NCI-H1930 (cell line): Measurements from ENCODE around the gene SMG6.

Experiments
- DNase-seq, 2 experiments: peaks; one replicate each; lab custom pipeline; 2025; lab: John Stamatoyannopoulos, UW

SMG6 gene

GRCh38 chr17:2049333-2050299 lies 254.0 kb downstream of the SMG6 start:
- DNase-seq = peak; percentile 81 to 88

DNA sequence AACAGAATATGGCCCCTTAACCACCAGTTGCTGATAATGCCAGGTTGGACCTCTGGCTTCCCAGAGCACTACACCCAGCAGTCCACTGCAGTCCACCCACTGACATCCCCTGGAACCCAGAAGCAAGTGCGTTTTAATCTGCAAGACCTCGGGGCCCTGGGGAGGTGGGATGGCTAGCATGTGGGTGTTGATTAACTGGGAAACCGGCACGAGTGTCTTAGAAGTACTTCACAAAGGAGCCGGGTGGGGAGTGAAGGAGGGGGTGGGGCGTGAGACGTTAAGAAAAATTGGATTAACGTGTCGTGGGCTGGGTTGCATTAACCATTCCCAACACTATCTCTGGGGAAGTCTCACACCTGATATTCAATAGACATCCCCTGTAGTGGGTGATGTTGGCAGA lies 254.8 kb downstream of the SMG6 start:
- DNase-seq = no peak

GRCh38 chr17:2047590-2047989 lies 256.0 kb downstream of the SMG6 start:
- no peak for DNase-seq

DNA sequence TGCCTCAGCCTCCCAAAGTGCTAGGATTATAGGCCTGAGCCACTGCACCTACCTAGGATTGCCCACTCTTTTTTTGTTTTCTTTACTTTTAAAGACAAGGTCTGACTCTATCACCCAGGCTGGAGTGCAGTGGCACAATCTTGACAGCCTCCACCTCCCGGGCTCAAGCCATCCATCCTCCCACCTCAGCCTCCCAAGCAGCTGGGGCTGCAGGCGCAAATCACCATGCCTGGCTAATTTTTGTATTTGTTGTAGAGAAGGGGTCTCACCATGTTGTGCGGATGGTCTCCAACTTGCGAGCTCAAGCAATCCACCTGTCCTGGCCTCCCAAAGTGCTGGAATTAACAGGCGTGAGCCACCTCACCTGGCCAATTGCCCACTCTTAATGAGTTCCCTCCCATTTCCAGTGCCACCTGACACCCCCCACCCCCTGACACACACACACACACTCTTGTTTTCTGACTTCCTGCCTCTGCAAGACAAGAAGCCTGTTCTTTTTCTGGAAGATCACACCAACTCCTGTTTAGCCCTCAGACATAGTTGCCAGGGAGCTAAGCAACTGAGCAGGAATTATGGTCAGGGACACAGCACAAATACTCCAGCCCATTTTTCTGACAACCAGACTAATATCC lies 259.2 kb downstream of the SMG6 start:
- DNase-seq = no peak

- DNase-seq = no peak
These were observed 259.8 kb downstream of the SMG6 start for GRCh38 chr17:2043785-2044184.

GRCh38 chr17:2042933-2043332 lies 260.7 kb downstream of the SMG6 start:
- no peak for DNase-seq

DNA sequence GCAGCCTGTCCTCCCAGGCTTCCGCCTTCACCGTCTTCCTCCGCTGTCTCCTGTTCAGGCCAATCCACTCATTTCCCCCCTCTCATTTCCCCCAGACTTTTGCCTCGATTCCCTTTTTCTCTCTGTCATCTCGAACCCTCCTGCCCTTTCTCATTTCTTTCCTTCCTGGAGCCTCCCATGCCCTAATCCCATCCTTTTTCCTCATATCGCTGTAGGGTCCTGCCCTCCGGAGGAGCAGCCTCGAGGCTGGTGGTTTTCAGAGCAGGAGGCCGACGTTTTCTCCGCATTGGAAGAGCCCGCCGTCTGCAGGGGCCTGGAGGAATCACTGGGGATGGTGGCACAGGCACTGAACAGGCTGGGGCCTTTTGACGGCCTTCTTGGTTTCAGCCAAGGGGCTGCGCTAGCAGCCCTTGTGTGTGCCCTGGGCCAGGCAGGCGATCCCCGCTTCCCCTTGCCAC lies 261.2 kb downstream of the SMG6 start:
- DNase-seq = peak; percentile 31 to 54

- DNase-seq = peak; percentile 92 to 98
These were observed 261.8 kb downstream of the SMG6 start, which contains the start of gene OVCA2 for GRCh38 chr17:2041561-2042389. OVCA2 (plus strand) TSS chr17:2042022; CDS start chr17:2042048, 26 bp downstream.

DNA sequence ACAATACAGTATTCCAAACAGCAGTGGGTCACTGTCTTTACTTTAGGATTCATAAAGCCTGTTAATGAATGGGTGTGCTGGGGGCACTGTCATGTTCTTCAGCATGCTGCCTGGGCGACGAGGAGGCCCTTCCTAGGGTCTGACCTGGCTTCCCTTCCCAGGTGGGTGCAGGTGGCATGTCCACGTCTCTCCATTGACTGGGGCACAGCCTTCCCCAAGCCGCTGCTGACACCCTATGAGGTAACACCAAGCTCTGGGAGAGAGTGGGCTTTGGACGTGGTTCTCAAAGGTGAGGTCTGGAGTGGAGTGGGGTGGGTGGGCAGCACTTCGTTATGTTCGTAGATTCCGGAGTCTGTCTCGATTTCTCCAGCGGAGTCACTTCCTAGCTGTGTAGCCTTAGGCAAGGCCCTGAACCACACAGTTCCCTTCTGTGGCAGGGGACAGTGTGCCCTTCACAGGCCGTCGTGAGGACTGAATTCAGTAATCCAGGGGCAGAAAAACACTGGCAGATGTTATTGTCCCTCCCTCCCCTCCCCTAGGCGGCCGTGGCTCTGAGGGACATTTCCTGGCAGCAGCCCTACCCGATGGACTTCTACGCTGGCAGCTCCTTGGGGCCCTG lies 262.5 kb downstream of the SMG6 start:
- DNase-seq = no peak

DNA sequence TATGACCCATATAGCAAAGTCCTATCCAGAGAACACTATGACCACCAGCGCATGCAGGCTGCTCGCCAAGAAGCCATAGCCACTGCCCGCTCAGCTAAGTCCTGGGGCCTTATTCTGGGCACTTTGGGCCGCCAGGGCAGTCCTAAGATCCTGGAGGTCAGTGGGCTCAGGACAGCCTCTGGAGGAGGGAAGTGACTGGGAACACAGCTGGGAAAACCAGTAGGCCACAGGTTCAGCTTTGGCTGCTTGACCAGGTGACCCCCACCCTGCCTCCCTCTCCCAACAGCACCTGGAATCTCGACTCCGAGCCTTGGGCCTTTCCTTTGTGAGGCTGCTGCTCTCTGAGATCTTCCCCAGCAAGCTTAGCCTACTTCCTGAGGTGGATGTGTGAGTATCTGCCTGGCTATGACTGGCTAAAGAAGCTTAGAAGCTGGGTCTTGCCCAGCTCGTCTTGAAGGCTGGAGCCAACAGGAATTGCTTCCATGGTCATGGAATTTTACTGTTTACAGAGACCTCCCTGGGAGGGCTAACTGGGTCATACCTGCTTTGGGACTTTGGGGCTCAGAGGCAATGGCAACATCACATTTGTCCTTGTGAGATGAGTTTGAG lies 263.3 kb downstream of the SMG6 start:
- DNase-seq = no peak

DNA sequence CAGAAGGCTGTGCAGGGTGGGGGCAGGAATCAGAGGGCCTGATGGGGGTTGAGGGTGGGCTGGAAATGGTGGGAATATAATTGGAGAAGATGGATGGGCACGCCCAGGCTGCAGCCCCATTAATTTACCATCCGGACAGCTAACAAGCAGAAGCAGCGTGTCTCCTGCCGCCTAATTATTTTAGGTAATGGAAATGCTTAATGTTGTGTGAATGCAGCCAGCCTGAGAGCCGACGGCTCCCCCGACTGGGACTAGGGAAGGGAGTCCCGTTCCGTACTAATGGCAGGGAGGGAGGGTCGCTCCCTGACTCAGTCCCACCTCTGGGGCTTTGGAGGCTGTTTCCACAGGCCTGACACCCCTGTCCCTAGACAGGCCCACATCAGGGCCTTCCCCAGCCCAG lies 266.4 kb downstream of the SMG6 start:
- DNase-seq = no peak

DNA sequence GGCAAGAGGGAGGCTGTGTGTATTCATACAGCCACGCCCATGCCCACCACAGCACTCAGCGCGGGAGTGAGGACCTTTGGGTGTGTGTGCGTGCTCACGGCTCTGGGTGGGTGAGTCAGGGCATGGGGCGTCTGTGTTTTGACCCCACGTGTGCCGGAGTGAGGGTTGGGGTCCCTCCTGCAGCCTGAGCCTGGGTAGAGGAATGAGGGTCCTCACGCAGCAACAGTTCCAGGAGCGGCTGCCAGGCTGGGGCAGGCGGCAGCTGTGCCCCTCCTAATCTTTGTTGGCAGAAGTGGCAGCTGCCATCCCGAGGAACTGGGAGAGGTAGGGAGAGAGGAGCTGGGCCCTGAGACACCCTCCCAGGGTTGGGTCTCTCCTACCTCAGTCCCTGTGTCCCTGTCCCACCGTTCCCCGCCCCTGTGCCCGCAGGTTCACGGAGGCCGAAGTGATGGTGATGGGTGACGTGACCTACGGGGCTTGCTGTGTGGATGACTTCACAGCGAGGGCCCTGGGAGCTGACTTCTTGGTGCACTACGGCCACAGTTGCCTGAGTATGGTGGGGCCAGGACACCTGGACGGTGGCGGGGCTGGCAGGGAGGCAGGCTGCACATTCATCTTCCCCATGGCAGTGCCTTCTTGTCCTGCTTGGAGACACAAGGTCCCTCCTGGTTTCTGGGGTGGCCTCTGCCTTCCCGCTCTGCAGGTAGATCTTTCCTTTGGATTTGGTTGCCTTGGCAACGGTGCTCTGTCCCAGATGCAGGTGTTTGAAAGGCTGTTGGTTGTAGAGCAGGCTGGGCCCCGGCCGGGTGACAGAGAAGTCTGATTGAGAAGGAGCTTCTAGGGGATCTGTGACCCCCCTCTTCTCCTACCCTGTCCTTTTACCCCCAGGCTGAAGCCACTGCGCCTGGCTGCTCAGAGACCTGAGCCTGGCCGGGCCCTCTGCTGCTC lies 267.8 kb downstream of the SMG6 start:
- no peak for DNase-seq

GRCh38 chr17:2034806-2035540 lies 268.6 kb downstream of the SMG6 start:
- no peak for DNase-seq

GRCh38 chr17:2034157-2034556 lies 269.4 kb downstream of the SMG6 start:
- DNase-seq = no peak

- no peak for DNase-seq
These were observed 270.4 kb downstream of the SMG6 start for GRCh38 chr17:2033153-2033552.

DNA sequence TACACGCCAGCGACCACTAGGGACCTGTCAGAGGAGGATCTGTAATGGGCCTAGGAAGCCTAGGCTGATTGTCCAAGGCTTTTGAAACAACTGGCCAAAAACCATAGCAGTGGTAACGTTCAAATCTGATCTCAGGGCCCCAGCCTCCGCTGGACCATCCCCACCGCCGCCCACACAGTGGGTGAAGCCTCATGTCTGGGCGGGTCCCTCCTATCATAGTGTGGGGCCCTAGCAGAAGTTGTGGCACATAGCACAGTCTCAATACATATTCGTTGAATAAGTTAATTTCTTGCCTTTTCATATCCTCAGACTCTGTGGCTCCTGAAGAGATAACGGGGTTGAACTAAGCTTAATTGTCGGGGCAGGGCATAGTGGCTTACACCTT lies 272.8 kb downstream of the SMG6 start:
- DNase-seq = peak in 1 of 2 experiments; percentile 47

DNA sequence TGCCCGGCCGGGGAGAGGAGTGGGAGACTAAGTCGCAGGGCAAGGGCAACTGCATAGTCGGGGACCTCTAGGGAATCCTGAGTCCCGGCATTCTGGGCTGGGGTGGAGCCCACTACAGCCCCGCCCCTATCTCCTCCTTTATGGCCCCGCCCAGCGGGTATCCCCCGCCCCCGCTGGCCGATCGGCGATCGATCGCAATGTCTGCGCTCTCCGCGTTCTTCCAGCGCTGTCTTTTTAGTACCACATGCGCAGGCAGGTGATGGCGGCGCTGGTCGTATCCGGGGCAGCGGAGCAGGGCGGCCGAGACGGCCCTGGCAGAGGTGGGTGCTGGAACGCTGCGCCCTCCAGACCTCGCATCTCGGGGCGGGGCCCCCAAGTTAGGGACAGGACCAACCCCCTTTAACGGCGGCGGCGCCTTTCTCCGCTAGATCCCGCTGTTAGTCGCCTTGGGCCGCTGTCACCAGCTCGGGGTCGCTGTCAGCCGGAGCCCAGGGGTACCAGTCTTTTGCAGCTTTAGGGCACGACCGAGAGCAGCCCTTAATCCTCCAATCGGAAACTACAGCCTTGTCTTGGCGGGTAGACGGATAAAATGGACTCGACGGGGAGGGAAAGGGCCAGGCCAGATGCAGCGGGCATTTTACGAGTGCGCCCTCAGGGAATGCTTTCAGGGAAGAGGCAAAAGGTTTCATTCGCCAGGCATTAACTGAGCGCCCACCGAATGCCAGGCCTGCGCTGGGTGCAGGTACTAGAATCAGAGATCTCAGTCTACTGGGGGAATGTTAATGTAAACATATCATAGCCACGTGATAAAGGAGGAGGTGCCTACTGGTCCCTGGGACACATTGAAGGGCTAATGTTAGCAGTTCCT lies 273.4 kb downstream of the SMG6 start, which contains the start of gene DPH1:
DPH1 (plus strand) TSS at position 243 of the 868 bp plus-strand sequence; CDS start at position 260, 17 bp downstream.
- DNase-seq = peak; percentile 75 to 88

DNA sequence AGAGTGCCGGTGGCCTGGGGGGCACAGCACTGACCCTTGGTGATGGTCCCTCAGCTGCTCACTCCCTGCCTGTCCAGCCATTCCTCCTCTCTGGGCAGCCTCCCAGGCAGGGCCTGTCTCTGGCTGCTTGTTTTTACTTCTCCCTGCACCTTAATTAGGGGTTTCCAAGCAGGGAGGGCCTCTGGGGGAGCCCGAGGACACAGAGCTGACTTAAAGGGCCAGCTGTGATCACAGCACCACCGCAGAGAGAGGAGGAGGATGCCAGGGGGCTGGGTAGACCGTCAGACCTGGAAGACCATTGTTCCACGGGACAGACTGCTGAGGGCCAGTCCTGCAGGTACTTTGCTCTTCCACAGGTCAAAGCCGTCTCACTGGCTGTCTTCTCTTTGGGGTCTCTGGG lies 274.8 kb downstream of the SMG6 start:
- no peak for DNase-seq
